HEK293T (cell line): Measurements from ENCODE around the gene MON2.

ENCODE experiments used
- ARNT ChIP-seq: fragments of 450-650 bp; IDR thresholded peaks from 2 replicates; pipeline ENCODE4 v1.6.1; 2017; ENCODE audit warnings: mild to moderate bottlenecking
- BHLHE40 ChIP-seq: fragments of 450-650 bp; IDR thresholded peaks from 2 replicates; pipeline ENCODE4 v1.6.1; 2016; ENCODE audit warnings: mild to moderate bottlenecking, moderate library complexity, borderline replicate concordance
- FOXK2 ChIP-seq: fragments of 450-650 bp; IDR thresholded peaks from 2 replicates; pipeline ENCODE4 v1.6.1; 2016; ENCODE audit warnings: mild to moderate bottlenecking
- HDGF ChIP-seq: fragments of 450-650 bp; IDR thresholded peaks from 2 replicates; pipeline ENCODE4 v1.6.1; 2017; ENCODE audit warnings: antibody characterized with exemption, borderline replicate concordance
- L3MBTL2 ChIP-seq: fragments of 450-650 bp; conservative IDR thresholded peaks from 2 replicates; pipeline ENCODE4 v1.6.1; 2016; ENCODE audit warnings: mild to moderate bottlenecking

DNA sequence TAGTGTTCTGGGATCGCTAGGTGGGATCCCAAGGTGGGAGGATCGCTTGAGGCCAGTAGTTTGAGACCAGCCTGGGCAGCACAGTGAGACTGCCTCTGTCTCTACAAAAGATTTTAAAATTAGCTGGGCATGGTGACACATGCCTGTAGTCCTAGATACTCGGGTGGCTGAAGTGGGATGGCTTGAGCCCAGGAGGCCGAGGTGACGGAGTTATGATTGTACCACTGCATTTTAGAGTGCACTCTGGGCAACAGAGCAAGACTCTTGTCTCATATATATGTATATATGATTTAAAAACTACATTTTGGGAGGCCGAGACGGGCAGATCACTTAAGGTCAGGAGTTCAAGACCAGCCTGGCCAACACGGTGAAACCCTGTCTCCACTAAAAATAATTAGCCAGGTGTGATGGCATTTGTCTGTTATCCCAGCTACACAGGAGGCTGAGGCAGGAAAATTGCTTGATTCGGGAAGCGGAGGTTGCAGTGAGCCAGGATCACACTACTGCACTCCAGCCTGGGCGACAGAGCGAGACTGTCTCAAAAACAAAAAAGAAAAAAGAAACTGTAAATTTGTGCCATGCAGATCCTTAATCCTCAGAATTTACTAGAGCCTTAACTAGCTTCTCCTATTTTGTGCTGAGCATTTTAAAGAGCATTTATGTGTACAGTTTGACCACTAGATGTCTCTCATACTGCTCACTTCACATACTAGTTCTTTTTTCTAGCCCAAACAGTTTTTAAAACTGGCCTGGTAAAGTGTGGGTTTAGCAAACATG is 114.8 kb downstream of the MON2 start:
- TF ChIP-seq HDGF = no peak
- no peak for TF ChIP-seq L3MBTL2
- no peak for TF ChIP-seq FOXK2
- TF ChIP-seq BHLHE40 = no peak
- no peak for TF ChIP-seq ARNT
